HG03432 (cell line): ENCODE data around the gene SLC2A1.

Experiments
- ATAC-seq: cut with Tn5 transposase; IDR thresholded peaks from one replicate; pipeline ENCODE4 v1.9.1; 2021; ENCODE audit warnings: mild to moderate bottlenecking, moderate library complexity; ENCODE audit not compliant: unreplicated experiment

SLC2A1 gene

GRCh38 chr1:42958488-42959319, at the start of gene SLC2A1:
Gene SLC2A1, minus strand, starts transcription at chr1:42958868. Its CDS starts 217 bp downstream, at chr1:42958651.
- peak; percentile 83 for ATAC-seq

- ATAC-seq, result no peak
Observed at GRCh38 chr1:43007377-43008114, 48.9 kb upstream of the SLC2A1 start.

- no peak for ATAC-seq
Observed at GRCh38 chr1:43005460-43006361, 47.0 kb upstream of the SLC2A1 start.

- no peak for ATAC-seq
Observed at GRCh38 chr1:43004587-43005459, 46.2 kb upstream of the SLC2A1 start.

GRCh38 chr1:43002766-43003165, 44.1 kb upstream of the SLC2A1 start:
- ATAC-seq, result no peak

GRCh38 chr1:43002116-43002515, 43.4 kb upstream of the SLC2A1 start:
- no peak for ATAC-seq

- ATAC-seq, result no peak
Observed at GRCh38 chr1:43001434-43001833, 42.8 kb upstream of the SLC2A1 start.

GRCh38 chr1:43000271-43000670, 41.6 kb upstream of the SLC2A1 start:
- no peak for ATAC-seq

- no peak for ATAC-seq
Observed at GRCh38 chr1:42999308-42999707, 40.6 kb upstream of the SLC2A1 start.

GRCh38 chr1:42998386-42998785, 39.7 kb upstream of the SLC2A1 start:
- no peak for ATAC-seq

- ATAC-seq, result no peak
Observed at GRCh38 chr1:42996384-42996970, 37.8 kb upstream of the SLC2A1 start.

- ATAC-seq, result no peak
Observed at GRCh38 chr1:42993502-42994136, 35.0 kb upstream of the SLC2A1 start.

GRCh38 chr1:42992054-42992571, 33.4 kb upstream of the SLC2A1 start:
- ATAC-seq, result no peak

- no peak for ATAC-seq
Observed at GRCh38 chr1:42990757-42991346, 32.2 kb upstream of the SLC2A1 start.

GRCh38 chr1:42983693-42984092, 25.0 kb upstream of the SLC2A1 start:
- no peak for ATAC-seq

- no peak for ATAC-seq
Observed at GRCh38 chr1:42983253-42983652, 24.6 kb upstream of the SLC2A1 start.

- no peak for ATAC-seq
Observed at GRCh38 chr1:42982641-42983040, 24.0 kb upstream of the SLC2A1 start.

- ATAC-seq, result no peak
Observed at GRCh38 chr1:42981871-42982270, 23.2 kb upstream of the SLC2A1 start.
